IMR-90 (cell line): ENCODE data around the gene THOP1. TPM values are rescaled to one million over a fixed set of nuclear protein-coding genes. Genes with fewer than 3 reads are reported as not detected.

Experiments used
- ATAC-seq: fragments of 200-7000 bp; cut with Tn5 transposase; 2 replicates; pipeline ENCODE4 v1.9.1; 2020; ENCODE audit warnings: low read depth, mild to moderate bottlenecking, moderate library complexity
- BruUV-seq: library from RNA; stranded (reverse); fragments of 400-500 nt; replicated peaks from 2 replicates; lab custom pipeline; 2021; lab: Mats Ljungman, UMichigan
- CTCF ChIA-PET: fragments of 300-600 bp; formaldehyde crosslinking; extraction: SDS; loops from one replicate; lab custom pipeline; 2021; ENCODE audit warnings: antibody characterized with exemption; lab: Yijun Ruan, JAX
- POLR2A ChIA-PET: fragments of 300-600 bp; sonication (Branson Sonifier 250); formaldehyde crosslinking; loops from one replicate; lab custom pipeline; 2022; ENCODE audit warnings: antibody characterized with exemption; ENCODE audit not compliant: unreplicated experiment; lab: Charles Lee
- DNase-seq: peaks from one replicate; pipeline ENCODE4 v3.0.0; 2013
- H2AFZ ChIP-seq: replicated peaks from 2 replicates; pipeline ENCODE3; 2013; ENCODE audit warnings: low read length, mild to moderate bottlenecking; ENCODE audit not compliant: poor library complexity
- H2AK5ac ChIP-seq: 2 replicates; pipeline ENCODE4 v1.6.1; 2013; ENCODE audit warnings: low read depth, low read length, inconsistent platforms
- H2AK9ac ChIP-seq: replicated peaks from 2 replicates; pipeline ENCODE3; 2013; ENCODE audit warnings: mild to moderate bottlenecking, low read depth, low read length, moderate library complexity; ENCODE audit not compliant: poor library complexity
- H2BK120ac ChIP-seq: 2 replicates; pipeline ENCODE4 v1.6.1; 2013; ENCODE audit warnings: low read depth, low read length, inconsistent platforms
- H2BK15ac ChIP-seq: 3 replicates; pipeline ENCODE4 v1.6.1; 2013; ENCODE audit warnings: low read depth, low read length, inconsistent platforms
- H2BK20ac ChIP-seq: 2 replicates; pipeline ENCODE4 v1.6.1; 2013; ENCODE audit warnings: low read depth, mild to moderate bottlenecking, inconsistent platforms, low read length, moderate library complexity
- H2BK5ac ChIP-seq: 2 replicates; pipeline ENCODE4 v1.6.1; 2013; ENCODE audit warnings: mild to moderate bottlenecking, low read depth, low read length, inconsistent platforms; ENCODE audit not compliant: poor library complexity, severe bottlenecking
- H3K14ac ChIP-seq: replicated peaks from 2 replicates; pipeline ENCODE4 v1.6.1; 2013; ENCODE audit warnings: low read depth, low read length, inconsistent platforms
- H3K18ac ChIP-seq: 2 replicates; pipeline ENCODE4 v1.6.1; 2013; ENCODE audit warnings: low read depth, low read length, control low read depth
- H3K23ac ChIP-seq: 2 replicates; pipeline ENCODE4 v1.6.1; 2013; ENCODE audit warnings: low read depth, low read length, inconsistent platforms
- H3K27ac ChIP-seq: 2 replicates; pipeline ENCODE4 v1.5.1; 2013; ENCODE audit warnings: mild to moderate bottlenecking, control low read depth, low read length; ENCODE audit not compliant: insufficient read depth
- H3K27me3 ChIP-seq: 2 replicates; pipeline ENCODE4 v1.6.1; 2013; ENCODE audit warnings: low read length; ENCODE audit not compliant: control insufficient read depth, insufficient read depth
- H3K36me3 ChIP-seq: 2 replicates; pipeline ENCODE4 v1.6.1; 2013; ENCODE audit warnings: low read length, mixed read lengths; ENCODE audit not compliant: control insufficient read depth, insufficient read depth
- H3K4ac ChIP-seq: 2 replicates; pipeline ENCODE4 v1.6.1; 2013; ENCODE audit warnings: low read depth, low read length, inconsistent platforms
- H3K4me1 ChIP-seq: 2 replicates; pipeline ENCODE4 v1.6.1; 2013; ENCODE audit warnings: low read length, mixed read lengths; ENCODE audit not compliant: control insufficient read depth, insufficient read depth
- H3K4me2 ChIP-seq: 2 replicates; pipeline ENCODE4 v1.6.1; 2013; ENCODE audit warnings: low read depth, mild to moderate bottlenecking, control low read depth, low read length, moderate library complexity
- H3K4me3 ChIP-seq: 2 replicates; pipeline ENCODE4 v1.5.1; 2013; ENCODE audit warnings: low read depth, mild to moderate bottlenecking, control low read depth, low read length, moderate library complexity; ENCODE audit not compliant: insufficient read depth
- H3K56ac ChIP-seq: 2 replicates; pipeline ENCODE4 v1.6.1; 2013; ENCODE audit warnings: low read length, inconsistent platforms; ENCODE audit not compliant: insufficient read depth; ENCODE audit errors: extremely low read depth
- H3K79me1 ChIP-seq, 2 experiments: 2 replicates each; pipeline ENCODE4 v1.6.1; 2013; ENCODE audit warnings: low read length in 2 of 2, inconsistent platforms in 1 of 2, low read depth in 1 of 2
- H3K9ac ChIP-seq: 2 replicates; pipeline ENCODE4 v1.6.1; 2013; ENCODE audit warnings: low read depth, low read length, control low read depth
- H3K9me1 ChIP-seq: 2 replicates; pipeline ENCODE4 v1.6.1; 2013; ENCODE audit warnings: low read length, inconsistent platforms; ENCODE audit not compliant: insufficient read depth
- H3K9me3 ChIP-seq: 2 replicates; pipeline ENCODE4 v1.6.1; 2013; ENCODE audit warnings: low read length; ENCODE audit not compliant: control insufficient read depth, insufficient read depth
- H4K20me1 ChIP-seq: 2 replicates; pipeline ENCODE4 v1.6.1; 2013; ENCODE audit warnings: low read length, inconsistent platforms; ENCODE audit not compliant: insufficient read depth
- H4K5ac ChIP-seq: 2 replicates; pipeline ENCODE4 v1.6.1; 2013; ENCODE audit warnings: mild to moderate bottlenecking, low read depth, low read length, control low read depth
- H4K8ac ChIP-seq, 2 experiments: 2 replicates each; pipeline ENCODE4 v1.6.1; 2013; ENCODE audit warnings: low read depth in 2 of 2, low read length in 2 of 2, control low read depth in 1 of 2, inconsistent platforms in 1 of 2
- H4K91ac ChIP-seq: 2 replicates; pipeline ENCODE4 v1.6.1; 2013; ENCODE audit warnings: low read depth, low read length, inconsistent platforms; ENCODE audit not compliant: insufficient read depth
- CEBPB ChIP-seq: IDR thresholded peaks from 2 replicates; pipeline ENCODE4 v1.6.1; 2012; ENCODE audit warnings: low read depth, low read length, improper control_type of control experiment
- CHD1 ChIP-seq: IDR thresholded peaks from 2 replicates; pipeline ENCODE4 v1.6.1; 2012; ENCODE audit warnings: low read depth, low read length, improper control_type of control experiment
- MAZ ChIP-seq: IDR thresholded peaks from 2 replicates; pipeline ENCODE4 v1.6.1; 2012; ENCODE audit warnings: low read depth, mild to moderate bottlenecking, low read length, improper control_type of control experiment, moderate library complexity, borderline replicate concordance
- MXI1 ChIP-seq: IDR thresholded peaks from 2 replicates; pipeline ENCODE4 v1.6.1; 2012; ENCODE audit warnings: low read depth, mild to moderate bottlenecking, low read length, moderate library complexity, borderline replicate concordance
- POLR2A ChIP-seq: IDR thresholded peaks from 2 replicates; pipeline ENCODE4 v1.6.1; 2012; ENCODE audit warnings: mild to moderate bottlenecking, low read depth, low read length
- RFX5 ChIP-seq: IDR thresholded peaks from 2 replicates; pipeline ENCODE4 v1.8.0; 2012; ENCODE audit warnings: low read depth, mild to moderate bottlenecking, low read length, moderate library complexity
- WGBS, 2 experiments: methylation state at CpG; one replicate each; pipeline versions ENCODE4 v1.1.5 to v1.1.7; 2013; ENCODE audit warnings: missing lambda C conversion rate in 2 of 2; ENCODE audit not compliant: insufficient read length in 1 of 2; ENCODE audit errors: extremely low coverage in 2 of 2; 5-methylcytosine and 5-hydroxymethylcytosine counted together
- dilution Hi-C: fragments of 300-500 bp; cut with HindIII; formaldehyde crosslinking; loops from one replicate; pipeline ENCODE4 v1.14.3; 2018; ENCODE audit warnings: low sequenced_read_pairs; ENCODE audit not compliant: unreplicated experiment
- in situ Hi-C: fragments of 300-500 bp; cut with MboI; formaldehyde crosslinking; loops from 3 replicates; pipeline ENCODE4 v1.14.3; 2019; ENCODE audit warnings: low sequenced_read_pairs, inconsistent platforms, mixed read lengths
- intact Hi-C: fragments of 100-400 bp; cut with micrococcal nuclease; formaldehyde crosslinking; loops from 2 replicates; pipeline ENCODE4 v1.10.0; 2022
- polyA plus RNA-seq, 3 experiments: library from polyadenylated mRNA; depleted of rRNA; stranded (reverse); fragments of >200 nt; gene quantifications; 2 replicates each; pipeline ENCODE4 v1.2.3, GENCODE V29; 2012; ENCODE audit warnings: low replicate concordance in 1 of 3
- total RNA-seq: library from RNA; depleted of rRNA; stranded (reverse); fragments of >200 nt; gene quantifications from 2 replicates; pipeline ENCODE4 v1.2.3, GENCODE V29; 2012
- TF ChIP-seq, protein P1 (sequence below): conservative IDR thresholded peaks from 2 replicates; pipeline ENCODE4 v1.5.1; 2012; ENCODE audit warnings: mild to moderate bottlenecking, low read depth, low read length, improper control_type of control experiment
- TF ChIP-seq, protein P2 (sequence below): fragments of 150-350 bp; IDR thresholded peaks from 2 replicates; pipeline ENCODE4 v1.6.1; 2016; ENCODE audit warnings: low read depth, mild to moderate bottlenecking, low read length, moderate library complexity, borderline replicate concordance

Gene THOP1
- total and polyA plus RNA-seq, 2 of the 4 experiments (the other 2 are of a cell fraction) = 57.5 to 91.9 TPM

DNA sequence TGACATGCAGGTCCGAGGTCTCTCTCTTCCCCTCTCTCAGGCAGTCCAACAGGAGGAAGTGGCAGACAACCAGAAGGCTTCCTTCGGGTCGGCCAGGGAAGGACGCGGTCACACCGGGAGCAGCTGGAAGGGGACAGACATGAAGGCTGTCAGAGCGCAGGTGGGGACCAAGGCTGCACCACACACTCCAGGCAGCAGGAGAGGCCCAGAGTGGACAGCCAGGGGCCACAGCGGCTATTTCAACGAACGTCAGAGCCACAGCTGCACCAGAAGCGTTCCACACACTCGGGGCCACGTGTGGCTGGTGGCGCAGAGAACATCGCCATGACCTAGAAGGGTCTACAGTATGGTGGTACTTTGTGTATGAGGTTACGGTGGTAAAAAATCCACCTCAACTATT, 29.5 kb upstream of the THOP1 start:
- H3K14ac ChIP-seq = no peak overlapping the region
- DNase-seq = no peak
- H3K9me1 ChIP-seq = no peaks in the 10 kb centered on the region; the same call in 1 of the 2 replicates
- no TSS peak for BruUV-seq
- CTCF ChIA-PET = no interaction called here
- peaks cover 53% of the 10 kb centered on the region for H3K36me3 ChIP-seq
- dilution Hi-C loops (no loop called here), intact Hi-C loops (no loop called here), in situ Hi-C loops (no loop called here)
- H3K79me1 ChIP-seq = peaks cover 0 to 13% of the 10 kb centered on the region in 2 experiments; a peak in 3 of 4 replicates
- no peak overlapping the region for H2BK5ac ChIP-seq
- H4K5ac ChIP-seq = no peak overlapping the region
- H3K27ac ChIP-seq = no peak overlapping the region
- no peaks in the 10 kb centered on the region; the same call in 1 of the 2 replicates for H4K20me1 ChIP-seq
- no peak overlapping the region for H3K56ac ChIP-seq
- H3K4ac ChIP-seq = no peak overlapping the region
- POLR2A ChIA-PET = no interaction called here
- H3K4me3 ChIP-seq = no peak overlapping the region
- H2BK120ac ChIP-seq = no peak overlapping the region
- ATAC-seq = no peak
- H3K27me3 ChIP-seq = no peaks in the 10 kb centered on the region
- H3K9ac ChIP-seq = no peak overlapping the region
- no peak overlapping the region for H3K23ac ChIP-seq
- H3K9me3 ChIP-seq = no peaks in the 10 kb centered on the region
- WGBS, 2 experiments = 97% methylated on average over 6 of the region's 16 CpGs; no CpG with 5 or more reads in 1 of the 2 experiments
- no peak for TF ChIP-seq RFX5
- no peak for TF ChIP-seq POLR2A
- no peak for TF ChIP-seq MXI1
- TF ChIP-seq CEBPB = no peak
- TF ChIP-seq, protein P1, sequence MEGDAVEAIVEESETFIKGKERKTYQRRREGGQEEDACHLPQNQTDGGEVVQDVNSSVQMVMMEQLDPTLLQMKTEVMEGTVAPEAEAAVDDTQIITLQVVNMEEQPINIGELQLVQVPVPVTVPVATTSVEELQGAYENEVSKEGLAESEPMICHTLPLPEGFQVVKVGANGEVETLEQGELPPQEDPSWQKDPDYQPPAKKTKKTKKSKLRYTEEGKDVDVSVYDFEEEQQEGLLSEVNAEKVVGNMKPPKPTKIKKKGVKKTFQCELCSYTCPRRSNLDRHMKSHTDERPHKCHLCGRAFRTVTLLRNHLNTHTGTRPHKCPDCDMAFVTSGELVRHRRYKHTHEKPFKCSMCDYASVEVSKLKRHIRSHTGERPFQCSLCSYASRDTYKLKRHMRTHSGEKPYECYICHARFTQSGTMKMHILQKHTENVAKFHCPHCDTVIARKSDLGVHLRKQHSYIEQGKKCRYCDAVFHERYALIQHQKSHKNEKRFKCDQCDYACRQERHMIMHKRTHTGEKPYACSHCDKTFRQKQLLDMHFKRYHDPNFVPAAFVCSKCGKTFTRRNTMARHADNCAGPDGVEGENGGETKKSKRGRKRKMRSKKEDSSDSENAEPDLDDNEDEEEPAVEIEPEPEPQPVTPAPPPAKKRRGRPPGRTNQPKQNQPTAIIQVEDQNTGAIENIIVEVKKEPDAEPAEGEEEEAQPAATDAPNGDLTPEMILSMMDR = no peak
- no peak for TF ChIP-seq CHD1
- no peak for TF ChIP-seq MAZ
- TF ChIP-seq, protein P2, sequence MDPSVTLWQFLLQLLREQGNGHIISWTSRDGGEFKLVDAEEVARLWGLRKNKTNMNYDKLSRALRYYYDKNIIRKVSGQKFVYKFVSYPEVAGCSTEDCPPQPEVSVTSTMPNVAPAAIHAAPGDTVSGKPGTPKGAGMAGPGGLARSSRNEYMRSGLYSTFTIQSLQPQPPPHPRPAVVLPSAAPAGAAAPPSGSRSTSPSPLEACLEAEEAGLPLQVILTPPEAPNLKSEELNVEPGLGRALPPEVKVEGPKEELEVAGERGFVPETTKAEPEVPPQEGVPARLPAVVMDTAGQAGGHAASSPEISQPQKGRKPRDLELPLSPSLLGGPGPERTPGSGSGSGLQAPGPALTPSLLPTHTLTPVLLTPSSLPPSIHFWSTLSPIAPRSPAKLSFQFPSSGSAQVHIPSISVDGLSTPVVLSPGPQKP = no peak
- H3K4me2 ChIP-seq = no peak overlapping the region
- no peak overlapping the region for H4K91ac ChIP-seq
- H2AFZ ChIP-seq = no peak overlapping the region
- no peak overlapping the region for H2AK5ac ChIP-seq
- no peak overlapping the region for H4K8ac ChIP-seq
- no peak overlapping the region for H2BK20ac ChIP-seq
- no peaks in the 10 kb centered on the region for H3K4me1 ChIP-seq
- H2AK9ac ChIP-seq = no peak overlapping the region
- no peak overlapping the region for H3K18ac ChIP-seq
- no peak overlapping the region for H2BK15ac ChIP-seq
